GM10266 (cell line): ENCODE results near the gene ASGR1.
"Not testable (repeated sequence)": the region's sequence is repeated elsewhere in the genome, so short reads cannot be mapped to it uniquely, and the experiment has no call there.

Source experiments
- DNase-seq: peaks from one replicate; pipeline ENCODE4 v3.0.0; 2012; ENCODE audit errors: extremely low spot score
- CTCF ChIP-seq: IDR thresholded peaks from 2 replicates; pipeline ENCODE4 v1.5.1; 2012; ENCODE audit warnings: mild to moderate bottlenecking, low read depth; ENCODE audit not compliant: control insufficient read depth, insufficient read depth; ENCODE audit errors: missing control alignments

The ASGR1 gene

GRCh38 chr17:7175330-7175733, 3.8 kb downstream of the ASGR1 start:
- TF ChIP-seq CTCF = no peak
- DNase-seq = no peak

- TF ChIP-seq CTCF = no peak
- no peak for DNase-seq
Measured at GRCh38 chr17:7174603-7175326, 4.4 kb downstream of the ASGR1 start.

DNA sequence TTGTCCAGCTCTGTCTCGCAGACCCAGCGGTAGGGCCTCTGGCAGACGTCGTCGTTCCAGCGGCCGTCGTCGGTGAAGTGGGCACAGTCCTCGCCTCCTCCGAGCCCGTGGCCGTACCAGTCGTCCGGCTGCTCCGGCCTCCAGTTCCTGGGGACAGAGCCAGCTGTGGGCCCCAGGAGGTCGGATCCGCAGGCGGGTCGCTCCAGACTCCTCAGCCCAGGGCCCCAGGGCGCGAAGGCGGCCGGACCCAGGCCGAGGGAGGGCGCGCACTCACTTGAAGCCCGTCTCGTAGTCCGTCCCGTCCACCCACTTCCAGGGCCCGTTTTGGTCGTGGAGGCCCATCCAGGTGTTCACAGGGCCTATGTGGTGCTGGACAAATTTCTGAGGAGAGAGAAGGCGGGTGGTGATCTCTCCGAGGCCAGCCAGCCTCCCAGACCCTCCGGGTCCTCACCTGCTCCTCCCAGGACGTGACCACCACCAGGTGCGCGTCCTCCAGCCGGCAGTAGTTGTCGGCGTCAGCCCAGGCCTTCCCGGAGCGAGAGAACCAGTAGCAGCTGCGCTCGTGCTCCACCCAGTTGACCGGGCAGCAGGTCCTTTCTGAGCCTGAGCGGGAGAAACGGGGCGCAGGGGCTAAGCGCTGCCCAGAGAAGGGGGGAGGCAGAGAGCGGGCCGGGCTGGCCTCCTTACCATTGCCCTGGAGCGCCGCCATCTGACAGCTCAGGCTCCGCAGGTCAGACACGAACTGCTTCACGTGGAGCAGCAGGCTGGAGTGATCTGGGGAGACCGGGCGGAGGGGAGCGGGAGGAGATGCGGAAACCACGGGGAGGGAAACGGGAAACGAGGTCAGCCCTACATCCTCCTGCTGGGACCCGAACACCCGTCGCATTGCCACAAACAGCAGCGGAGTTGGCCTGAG, 5.2 kb downstream of the ASGR1 start:
- peak; percentile 77 for DNase-seq
- peak; percentile 31 for TF ChIP-seq CTCF

DNA sequence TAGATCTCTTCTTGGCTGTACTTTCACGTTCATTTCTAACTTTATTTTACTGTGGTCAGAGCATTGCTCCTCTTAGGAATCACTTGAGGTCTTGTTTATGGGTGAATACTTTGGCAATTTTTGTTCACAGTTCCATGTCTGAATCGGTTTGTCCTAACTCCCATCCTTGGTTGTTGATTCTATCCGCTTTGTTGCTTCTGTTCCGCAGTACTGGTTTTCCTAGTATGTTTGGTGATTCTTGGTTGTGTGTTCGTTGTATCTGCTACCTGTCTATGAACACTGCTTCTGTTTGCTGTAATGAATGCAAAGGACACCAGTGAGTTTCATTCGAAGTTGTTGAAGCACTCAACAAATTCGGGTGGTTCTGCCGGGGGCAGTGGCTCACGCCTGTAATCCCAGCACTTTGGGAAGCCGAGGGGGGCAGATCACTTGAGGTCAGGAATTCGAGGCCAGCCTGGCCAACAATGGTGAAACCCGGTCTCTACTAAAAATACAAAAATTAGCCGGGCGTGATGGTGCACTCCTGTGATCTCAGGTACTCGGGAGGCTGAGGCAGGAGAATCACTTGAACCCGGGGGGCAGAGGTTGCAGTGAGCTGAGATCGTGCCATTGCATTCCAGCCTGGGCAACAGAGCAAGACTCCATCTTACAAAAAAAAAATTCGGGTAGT, 6.5 kb downstream of the ASGR1 start:
- DNase-seq = not testable (repeated sequence)

- DNase-seq = not testable (repeated sequence)
Measured at GRCh38 chr17:7169565-7169908, 9.6 kb downstream of the ASGR1 start.

GRCh38 chr17:7168841-7169564, 10.2 kb downstream of the ASGR1 start:
- DNase-seq = not testable (repeated sequence)

DNA sequence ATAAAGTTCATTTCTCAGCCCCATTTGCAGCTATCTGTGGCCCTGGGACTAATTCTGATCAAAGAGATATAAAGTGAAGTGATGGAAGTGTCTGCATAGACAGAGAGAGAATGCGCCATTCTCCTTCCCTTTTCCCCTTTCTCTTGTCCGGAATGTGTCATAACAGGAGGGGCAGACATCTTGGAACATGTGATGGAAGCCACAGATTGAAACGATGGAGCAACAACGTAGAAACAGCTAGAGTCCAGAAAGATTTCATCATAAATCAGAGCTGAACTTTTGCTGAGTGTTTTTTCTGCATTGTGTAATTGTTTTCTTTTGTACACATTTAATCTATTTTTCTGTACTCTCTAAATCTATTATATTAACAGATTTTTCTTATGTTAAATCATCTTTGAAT, 11.3 kb downstream of the ASGR1 start:
- no peak for DNase-seq
- TF ChIP-seq CTCF = no peak

DNA sequence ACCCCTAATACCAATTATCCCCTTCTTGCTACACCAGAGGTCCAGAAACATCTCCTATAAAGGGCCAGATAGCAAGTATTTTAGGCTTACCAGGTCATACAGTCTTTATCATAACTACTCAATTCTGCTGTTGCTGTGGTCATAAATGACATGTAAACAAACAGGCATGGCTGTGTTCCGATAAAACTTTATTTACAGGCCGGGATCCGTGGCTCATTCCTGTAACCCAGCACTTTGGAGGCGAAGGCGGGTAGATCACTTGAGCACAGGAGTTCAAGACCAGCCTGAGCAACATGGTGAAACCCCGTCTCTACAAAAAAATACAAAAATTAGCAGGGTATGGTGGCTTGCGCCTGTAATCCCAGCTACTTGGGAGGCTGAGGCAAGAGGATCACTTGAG, 12.3 kb downstream of the ASGR1 start:
- DNase-seq = no peak
- no peak for TF ChIP-seq CTCF

- not testable (repeated sequence) for DNase-seq
Measured at GRCh38 chr17:7159571-7159970, 19.6 kb downstream of the ASGR1 start.

DNA sequence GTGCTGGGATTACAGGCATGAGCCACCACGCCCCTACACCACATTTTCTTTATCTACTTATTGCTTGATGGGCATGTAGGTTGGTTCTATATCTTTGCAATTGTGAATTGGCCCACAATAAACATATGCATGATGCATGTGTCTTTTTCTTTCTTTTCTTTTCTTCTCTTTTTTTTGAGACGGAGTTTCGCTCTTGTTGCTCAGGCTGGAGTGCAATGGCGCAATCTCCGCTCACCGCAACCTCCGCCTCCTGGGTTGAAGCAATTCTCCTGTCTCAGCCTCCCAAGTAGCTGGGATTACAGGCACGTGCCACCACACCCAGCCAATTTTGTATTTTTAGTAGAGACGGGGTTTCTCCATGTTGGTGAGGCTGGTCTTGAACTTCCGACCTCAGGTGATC, 20.7 kb downstream of the ASGR1 start:
- DNase-seq = not testable (repeated sequence)
